COLO668 (cell line): ENCODE data around the gene PRSS2.

ENCODE experiments used
- DNase-seq: peaks from one replicate; lab custom pipeline; 2025; ENCODE audit not compliant: unreplicated experiment; lab: John Stamatoyannopoulos, UW

PRSS2 gene

GRCh38 chr7:142800699-142801260 lies 30.0 kb downstream of the PRSS2 start:
- no peak for DNase-seq

GRCh38 chr7:142801601-142802295 lies 31.0 kb downstream of the PRSS2 start:
- no peak for DNase-seq

- no peak for DNase-seq
Measured at GRCh38 chr7:142802301-142802700, 31.5 kb downstream of the PRSS2 start.

- DNase-seq, result no peak
Measured at GRCh38 chr7:142803901-142804300, 33.1 kb downstream of the PRSS2 start.

- no peak for DNase-seq
Measured at GRCh38 chr7:142804728-142805207, 34.0 kb downstream of the PRSS2 start.

- DNase-seq, result no peak
Measured at GRCh38 chr7:142805350-142806021, 34.7 kb downstream of the PRSS2 start.

- DNase-seq, result no peak
Measured at GRCh38 chr7:142806022-142806356, 35.2 kb downstream of the PRSS2 start.

- no peak for DNase-seq
Measured at GRCh38 chr7:142806957-142807356, 36.2 kb downstream of the PRSS2 start.

- DNase-seq, result no peak
Measured at GRCh38 chr7:142807855-142808460, 37.2 kb downstream of the PRSS2 start.

GRCh38 chr7:142808461-142808801 lies 37.7 kb downstream of the PRSS2 start:
- DNase-seq, result no peak

GRCh38 chr7:142808802-142809583 lies 38.2 kb downstream of the PRSS2 start:
- peak; percentile 25 for DNase-seq

GRCh38 chr7:142809671-142810070 lies 38.9 kb downstream of the PRSS2 start:
- no peak for DNase-seq

GRCh38 chr7:142811154-142811737 lies 40.5 kb downstream of the PRSS2 start:
- DNase-seq, result no peak

- DNase-seq, result no peak
Measured at GRCh38 chr7:142812437-142813215, 41.9 kb downstream of the PRSS2 start.

GRCh38 chr7:142813226-142813625 lies 42.5 kb downstream of the PRSS2 start:
- DNase-seq, result peak; percentile 13

GRCh38 chr7:142813699-142814098 lies 42.9 kb downstream of the PRSS2 start:
- no peak for DNase-seq

GRCh38 chr7:142814451-142814850 lies 43.7 kb downstream of the PRSS2 start:
- DNase-seq, result no peak

GRCh38 chr7:142815134-142815533 lies 44.4 kb downstream of the PRSS2 start:
- DNase-seq, result no peak

- DNase-seq, result no peak
Measured at GRCh38 chr7:142817506-142817905, 46.7 kb downstream of the PRSS2 start.

- no peak for DNase-seq
Measured at GRCh38 chr7:142819530-142819929, 48.8 kb downstream of the PRSS2 start.
